HG03575 (cell line): ENCODE measurements around the gene BCL2.
A peak's percentile ranks its signal among the peaks of the same experiment; 100 is the strongest.

ENCODE experiments used
- ATAC-seq: cut with Tn5 transposase; IDR thresholded peaks from one replicate; pipeline ENCODE4 v1.9.1; 2021; ENCODE audit not compliant: unreplicated experiment, insufficient number of reproducible peaks, low FRiP score; ENCODE audit errors: extremely low read depth

Gene BCL2

DNA sequence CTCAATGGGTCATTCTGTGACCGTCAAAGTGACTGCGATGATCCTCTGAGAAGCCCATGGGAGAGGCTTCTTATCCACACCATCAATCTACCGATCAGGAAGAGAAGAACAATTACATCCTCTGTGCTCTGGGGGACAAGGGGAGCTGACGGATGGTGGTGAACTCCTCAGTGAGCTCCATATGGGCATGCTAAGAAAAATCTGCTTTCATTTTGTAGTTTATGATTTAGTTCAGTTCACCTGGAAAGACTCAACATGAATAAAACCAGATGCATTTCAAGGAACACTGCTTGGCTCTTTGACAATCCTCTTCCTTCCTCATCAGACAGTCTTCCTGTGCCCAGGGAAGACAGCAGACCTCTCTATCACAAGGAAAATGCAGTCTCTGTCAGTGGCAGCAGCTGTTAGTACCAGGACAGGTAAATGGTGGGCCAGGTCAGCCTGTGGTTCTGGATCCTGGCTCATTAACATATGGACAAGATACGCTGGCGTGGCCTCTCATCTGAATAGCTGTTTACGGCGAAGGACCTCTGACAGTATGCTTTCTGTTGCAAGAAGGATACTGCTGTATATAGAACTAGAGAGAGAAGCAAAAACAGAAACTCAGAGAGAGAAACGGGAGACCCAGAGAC lies 176.9 kb downstream of the BCL2 start:
- ATAC-seq: no peak

DNA sequence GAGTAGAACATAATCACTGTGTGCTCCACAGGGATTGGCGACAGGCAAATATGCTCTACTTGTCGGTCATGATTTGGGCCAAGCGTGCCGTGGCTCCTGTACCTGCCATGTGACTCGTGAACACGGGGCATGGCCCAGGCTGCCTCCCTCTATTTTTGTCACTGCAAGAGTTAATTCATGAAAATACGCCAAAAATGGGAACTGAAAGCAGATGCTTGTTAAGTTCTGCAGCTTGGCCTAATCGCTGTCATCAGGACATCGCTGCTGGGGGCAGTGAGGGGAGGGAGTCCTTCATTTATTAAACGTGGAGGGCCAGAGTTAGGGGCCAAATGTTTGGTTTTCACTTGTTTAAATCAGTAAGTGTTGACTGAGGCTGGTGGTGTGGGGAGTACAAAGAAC lies 177.8 kb downstream of the BCL2 start:
- no peak for ATAC-seq

DNA sequence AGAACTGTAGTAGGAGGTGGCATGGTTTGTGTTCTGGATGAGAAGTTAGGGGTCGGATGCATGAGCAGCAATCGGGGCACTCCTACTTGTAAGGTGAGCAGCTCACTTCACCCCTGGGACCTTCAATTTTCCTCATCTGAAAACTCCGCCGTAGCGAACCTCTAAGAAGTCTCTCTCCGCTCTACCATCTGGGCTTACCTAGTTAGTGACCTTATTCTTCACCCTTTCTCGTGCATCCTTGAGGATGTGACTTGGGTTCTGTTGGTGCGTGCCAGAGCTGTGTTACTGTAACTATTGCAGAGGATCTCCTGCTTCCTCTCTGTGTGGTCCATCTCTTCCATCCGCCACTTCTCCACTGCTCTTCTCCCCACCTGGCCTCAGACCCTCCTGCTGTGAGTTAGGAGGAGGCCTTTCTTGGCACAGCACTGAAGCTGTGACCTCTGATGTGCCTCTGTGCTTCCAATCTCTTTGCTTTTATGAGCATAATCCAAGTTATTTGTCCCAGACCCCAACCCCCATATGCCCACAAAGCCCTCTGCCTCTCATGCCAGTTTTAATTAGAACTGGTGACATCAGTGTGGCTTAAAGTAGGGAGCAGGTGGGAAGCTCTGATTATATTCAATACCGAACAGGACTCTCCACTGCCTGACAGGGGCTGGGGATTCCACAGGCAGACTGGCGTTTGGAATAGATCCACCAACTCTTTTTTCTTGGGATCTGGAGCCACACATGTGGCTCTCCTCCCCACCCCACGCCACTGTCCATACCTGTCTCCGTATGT lies 178.4 kb downstream of the BCL2 start:
- ATAC-seq: no peak

DNA sequence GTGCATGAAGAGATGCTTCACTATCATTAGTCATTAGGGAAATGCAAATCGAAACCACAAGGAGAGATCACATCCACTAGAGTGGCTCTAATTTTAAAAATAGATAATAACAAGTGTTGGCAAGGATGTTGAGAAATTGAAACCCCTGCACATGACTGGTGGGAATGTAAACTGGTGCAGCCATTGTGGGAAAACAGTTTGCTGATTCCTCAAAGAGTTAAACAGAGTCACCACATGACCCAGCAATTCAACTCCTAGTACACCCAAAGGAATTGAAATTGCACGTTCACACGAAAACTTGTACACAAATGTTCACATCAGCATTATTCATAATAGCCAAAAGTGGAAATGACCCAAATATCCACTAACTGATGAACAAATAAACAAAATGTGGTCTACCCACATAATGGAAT lies 179.5 kb downstream of the BCL2 start:
- ATAC-seq: no peak

DNA sequence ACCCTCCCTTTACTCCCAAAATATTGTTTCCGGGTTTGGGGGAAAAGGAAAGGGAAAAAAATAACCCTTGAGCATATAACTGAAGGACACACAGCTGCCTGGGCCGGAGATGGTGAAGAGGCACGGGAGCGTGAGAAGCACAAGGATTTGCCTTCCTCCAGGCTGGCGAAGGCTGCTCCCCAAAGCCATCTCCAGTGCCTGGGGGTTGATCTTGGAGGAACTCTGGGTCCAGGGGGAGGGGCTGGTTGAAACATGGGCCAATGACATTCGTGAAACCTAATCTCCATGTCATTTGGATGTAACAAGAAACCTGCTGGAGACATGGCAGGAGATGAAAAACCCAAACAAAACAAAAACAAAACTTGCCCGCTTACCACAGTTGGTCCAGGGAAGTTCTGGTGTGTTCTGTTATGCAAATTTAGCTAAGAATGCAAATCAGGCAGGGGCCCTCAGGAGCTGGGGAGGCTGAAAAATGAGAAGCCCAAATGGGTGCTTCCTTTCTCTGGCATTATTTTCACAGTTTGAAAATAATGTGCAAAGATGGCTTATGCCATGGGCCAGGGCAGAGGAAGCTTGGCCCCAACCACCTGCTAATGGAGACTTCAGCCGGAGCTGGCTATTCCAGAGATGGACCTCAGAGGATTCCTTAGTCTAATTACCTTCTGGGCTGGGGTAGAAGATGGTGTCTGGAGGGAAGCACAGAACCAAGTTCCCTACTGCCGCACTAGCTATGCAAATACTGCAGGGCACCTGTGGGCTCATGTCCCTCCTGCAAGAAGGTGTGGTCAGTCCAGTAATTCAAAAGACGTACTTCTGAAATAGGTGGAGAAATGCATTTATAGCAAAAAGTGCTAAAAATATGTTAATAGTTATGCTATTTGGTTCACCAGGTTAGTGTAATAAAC lies 180.9 kb downstream of the BCL2 start:
- peak; percentile 26 for ATAC-seq

DNA sequence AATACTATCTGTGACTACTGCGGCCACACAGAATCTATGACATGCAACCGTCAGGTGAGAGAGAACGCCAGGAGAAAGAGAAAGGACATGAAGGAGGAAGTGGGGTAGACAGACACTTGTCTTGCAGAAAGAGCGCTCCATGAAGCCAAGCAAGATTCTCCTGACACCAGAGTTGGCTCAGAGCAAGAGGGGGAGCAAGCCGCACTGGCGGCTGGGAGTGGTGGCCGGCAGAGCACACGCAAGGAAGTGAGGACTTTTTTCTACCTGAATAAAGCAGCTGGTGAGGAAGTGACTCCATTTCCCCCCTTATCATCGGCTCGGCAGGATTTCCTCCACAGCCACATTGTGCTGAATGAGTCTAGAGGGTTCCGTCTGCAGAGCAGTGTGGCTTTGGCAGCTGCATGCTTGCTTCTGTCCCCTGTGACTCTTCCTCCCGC lies 181.6 kb downstream of the BCL2 start:
- ATAC-seq: no peak

DNA sequence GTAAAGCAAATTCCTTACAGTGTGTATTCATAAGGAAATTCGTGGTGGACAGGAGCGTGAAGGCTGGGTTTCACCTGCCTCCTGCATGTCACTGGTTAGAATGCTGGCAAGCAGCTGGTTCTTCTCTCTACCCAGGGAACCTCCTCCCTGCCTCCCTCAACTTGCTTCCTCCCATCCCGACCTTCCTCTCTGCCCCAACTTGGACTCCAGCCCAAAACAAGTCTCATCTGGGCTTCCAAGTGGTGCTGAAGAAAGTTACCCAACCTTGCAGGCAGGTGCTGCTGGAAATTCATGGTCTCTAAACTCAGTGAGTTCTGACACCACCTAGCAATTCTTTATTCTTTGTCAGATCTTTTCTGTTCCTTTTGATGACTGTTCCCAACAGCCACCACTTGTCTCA lies 184.5 kb downstream of the BCL2 start:
- ATAC-seq: no peak

DNA sequence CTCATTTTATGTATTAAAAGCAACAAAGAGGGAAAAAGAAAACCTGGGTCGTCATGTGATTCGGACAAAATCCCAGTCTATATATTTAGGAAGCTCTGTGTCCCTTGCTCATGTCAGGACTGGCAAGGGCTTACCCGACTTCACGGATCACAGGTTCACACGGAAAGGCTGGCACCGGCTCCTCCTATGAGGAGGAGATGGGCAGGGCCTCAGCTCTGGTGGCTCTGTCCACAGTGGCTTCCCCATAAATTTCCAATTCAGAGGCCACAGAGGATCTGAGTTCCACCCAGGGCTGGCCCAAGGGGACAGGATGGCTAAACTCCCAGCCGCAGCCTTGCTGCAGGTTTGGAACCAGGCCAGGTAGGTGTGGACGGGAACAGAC lies 186.8 kb downstream of the BCL2 start:
- ATAC-seq: no peak

DNA sequence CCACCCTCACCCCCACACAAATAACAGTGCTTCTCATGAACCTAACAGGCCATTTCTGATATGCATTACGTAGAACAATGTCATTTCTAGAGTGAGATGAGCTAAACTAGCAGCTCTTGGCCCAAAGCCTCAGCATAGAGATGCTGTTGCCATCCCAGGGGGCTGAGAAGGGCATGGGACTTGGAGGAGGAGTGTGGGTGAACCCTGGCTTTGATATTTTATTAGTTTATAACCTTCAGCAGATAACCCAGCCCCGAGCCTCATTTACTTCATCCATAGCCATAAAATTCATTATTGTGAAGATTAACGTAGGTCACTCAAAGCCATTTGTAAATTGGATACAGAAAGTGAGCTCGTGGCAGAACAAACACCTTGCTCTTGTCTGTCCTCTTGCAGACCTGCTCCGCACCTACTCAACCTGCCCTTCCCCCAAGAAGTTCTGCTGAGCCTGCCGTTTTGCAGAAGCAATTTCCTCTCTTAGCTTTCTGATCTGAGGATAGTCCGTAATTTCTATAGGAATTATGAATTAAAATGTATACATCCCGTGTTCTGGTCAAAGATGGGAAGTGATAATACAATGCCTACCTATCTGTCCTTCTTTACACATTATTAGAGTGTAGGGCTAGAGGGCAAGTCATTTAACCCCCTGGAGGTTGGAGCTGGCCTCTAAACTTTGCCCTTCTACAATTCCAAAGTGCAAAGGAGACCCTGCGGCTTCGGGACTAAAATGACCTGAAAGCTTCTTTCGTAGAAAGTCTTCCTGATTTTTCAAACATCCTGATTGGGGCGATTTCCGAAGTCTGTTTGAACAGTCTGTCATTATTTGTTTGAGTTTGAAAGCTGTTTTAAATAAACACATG lies 187.4 kb downstream of the BCL2 start:
- no peak for ATAC-seq

DNA sequence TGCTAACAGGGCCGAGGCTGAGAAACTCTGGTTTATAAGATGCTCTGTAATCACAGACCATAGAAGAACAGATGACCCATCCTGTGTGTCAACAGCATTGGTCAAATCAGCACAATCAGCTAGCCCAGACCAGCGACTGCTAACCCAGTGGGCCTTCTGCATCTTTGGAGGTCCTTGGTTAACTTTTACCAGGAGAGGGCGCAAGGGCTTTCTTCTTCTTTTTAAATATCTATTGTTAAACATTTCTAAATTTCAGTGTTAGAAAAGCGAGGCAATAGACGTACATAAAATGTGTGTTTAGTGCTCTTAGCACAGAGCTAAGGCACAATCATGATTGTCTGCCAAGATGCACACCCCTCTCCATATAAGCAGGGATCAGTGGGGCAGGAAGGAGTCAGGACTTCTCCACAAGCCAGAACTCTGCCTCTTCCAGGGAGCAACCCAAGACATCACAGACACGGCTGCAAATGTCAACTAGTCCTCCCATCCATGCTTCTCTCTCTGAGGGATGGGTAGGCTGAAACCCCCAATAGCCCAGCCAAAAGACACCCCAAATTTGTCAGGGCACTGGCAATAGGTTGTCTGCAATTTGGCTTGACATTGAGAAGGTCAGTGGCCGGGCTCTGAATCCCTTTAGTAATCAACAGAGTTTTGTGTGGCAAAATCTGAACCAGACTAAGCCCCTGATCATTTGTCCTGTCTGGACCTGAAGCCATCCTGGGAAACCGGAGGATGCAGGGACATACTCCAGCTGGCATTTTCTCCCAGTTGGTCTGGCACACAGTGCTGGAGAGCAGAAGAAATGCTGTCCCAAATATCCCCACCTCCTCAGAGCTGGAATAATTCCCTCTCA lies 188.2 kb downstream of the BCL2 start:
- no peak for ATAC-seq

DNA sequence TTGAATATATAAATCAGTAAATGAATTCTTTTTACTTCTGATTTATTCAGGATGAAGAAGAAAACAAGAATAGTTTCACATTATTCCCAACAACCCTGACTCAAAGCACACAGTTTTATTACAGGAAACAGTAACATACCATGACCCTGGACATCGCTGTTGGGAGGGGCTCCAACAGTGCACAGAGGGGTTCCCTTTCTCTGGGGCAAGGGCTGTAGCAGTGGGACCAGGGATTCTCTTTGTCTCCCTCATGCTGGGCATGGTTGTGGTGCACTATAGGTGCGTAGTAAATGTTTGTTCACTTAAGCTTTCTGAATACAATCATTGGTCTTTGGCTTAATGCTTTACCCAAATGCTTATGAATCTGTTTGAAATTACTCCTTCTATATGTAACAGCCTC lies 189.4 kb downstream of the BCL2 start:
- ATAC-seq: no peak

DNA sequence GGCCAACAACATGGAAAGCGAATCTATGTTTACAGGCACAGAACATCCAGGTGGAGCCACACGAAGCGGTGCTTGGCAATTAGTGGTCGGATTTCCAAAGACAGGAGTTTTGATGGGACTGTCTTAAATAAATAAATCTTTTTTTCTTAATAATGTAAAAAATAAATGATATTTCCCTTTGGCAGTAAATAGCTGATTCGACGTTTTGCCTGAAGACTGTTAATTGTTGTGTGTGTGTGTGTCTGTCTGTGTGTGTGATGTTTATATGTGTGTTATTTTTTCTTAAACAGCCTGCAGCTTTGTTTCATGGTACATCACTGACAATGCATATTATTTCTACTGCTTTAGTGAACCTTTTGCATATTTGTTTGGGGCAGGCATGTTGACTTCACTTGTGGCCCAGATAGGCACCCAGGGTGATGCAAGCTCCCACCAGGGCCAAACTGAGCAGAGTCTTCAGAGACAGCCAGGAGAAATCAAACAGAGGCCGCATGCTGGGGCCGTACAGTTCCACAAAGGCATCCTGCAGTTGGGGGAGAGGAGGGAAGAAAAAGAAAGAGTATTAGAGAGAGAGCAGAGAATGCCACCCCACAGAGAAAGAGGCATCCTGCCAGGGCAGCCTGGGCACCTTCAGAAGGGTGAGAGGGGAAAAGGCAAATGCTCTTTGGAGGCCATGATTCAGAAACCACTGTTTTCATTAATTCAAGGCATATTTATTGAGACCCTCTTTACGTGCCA lies 191.2 kb downstream of the BCL2 start:
- ATAC-seq: no peak

DNA sequence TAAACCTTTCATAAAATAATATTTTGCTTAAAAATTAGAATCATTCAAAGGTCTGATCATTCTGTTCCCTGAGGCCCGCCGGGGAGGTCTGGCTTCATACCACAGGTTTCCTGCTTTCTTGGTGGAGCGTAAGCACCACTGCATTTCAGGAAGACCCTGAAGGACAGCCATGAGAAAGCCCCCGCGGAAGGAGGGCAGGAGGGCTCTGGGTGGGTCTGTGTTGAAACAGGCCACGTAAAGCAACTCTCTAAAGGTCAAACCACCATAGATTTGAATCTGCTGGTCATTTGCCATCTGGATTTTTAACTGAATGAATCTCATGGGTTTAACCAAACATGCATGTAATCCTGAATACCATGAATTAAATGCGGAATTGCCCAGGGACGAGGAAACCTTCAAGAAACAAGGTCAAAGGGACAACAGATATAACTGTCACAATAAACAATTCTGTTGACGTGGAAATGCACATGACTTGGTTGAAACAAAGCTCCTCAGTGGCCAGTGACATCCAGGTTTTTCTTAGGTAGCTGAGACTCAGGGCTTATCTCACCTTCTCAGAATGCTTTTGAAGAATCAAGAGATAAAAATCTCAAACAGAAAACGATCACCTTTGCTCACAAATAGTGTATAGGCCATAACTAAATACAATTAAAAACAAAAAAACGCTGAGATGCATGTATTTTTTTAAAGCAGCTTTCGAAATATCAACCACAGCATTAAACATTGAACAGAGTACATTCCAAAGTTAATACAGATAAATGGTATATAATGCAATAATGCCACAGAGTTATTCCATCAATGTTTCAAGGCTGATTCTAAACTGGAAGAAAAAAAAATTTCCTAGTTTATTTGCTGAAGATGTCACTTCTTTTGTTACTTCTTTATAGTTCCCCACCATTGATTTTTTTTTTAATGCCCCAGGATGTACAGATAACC lies 193.2 kb downstream of the BCL2 start:
- ATAC-seq: no peak

DNA sequence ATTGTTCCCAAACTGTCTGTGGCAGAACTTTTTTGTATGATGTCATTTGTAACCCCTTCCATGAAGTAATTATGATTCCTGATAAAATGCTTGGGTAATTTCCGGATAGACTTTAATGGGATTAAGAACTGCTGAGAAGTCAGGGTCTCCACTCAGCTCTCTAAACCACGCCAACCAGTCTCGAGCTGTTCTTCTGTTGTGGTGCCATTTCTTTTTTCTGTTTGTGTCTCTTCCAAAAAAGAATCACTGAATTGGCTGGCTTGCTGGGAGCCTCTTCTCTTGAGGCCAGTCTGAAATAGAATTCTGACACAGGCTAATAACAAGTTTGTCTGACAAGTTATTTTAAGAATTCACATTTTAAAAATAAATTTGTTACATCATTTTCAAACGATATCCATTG lies 198.9 kb downstream of the BCL2 start:
- ATAC-seq: no peak

DNA sequence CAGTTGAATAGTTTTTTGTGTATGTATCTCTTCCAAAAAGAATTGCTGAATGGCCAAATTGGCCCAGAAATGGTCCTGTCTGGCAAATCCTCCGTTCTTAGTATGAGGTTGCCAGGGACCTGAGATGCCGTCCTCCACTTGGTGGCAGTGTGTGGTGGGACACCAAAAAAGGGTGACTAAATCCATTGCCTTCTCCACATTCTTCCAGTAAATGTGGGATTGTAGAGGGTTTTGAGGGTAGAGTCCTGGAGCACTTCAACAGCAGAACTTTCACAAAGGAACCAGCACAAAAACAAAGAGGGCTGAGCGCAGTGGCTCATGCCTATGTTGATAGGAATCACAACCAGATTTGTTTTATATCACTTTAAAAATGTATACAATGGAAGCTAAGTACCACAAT lies 199.9 kb downstream of the BCL2 start:
- ATAC-seq: no peak

DNA sequence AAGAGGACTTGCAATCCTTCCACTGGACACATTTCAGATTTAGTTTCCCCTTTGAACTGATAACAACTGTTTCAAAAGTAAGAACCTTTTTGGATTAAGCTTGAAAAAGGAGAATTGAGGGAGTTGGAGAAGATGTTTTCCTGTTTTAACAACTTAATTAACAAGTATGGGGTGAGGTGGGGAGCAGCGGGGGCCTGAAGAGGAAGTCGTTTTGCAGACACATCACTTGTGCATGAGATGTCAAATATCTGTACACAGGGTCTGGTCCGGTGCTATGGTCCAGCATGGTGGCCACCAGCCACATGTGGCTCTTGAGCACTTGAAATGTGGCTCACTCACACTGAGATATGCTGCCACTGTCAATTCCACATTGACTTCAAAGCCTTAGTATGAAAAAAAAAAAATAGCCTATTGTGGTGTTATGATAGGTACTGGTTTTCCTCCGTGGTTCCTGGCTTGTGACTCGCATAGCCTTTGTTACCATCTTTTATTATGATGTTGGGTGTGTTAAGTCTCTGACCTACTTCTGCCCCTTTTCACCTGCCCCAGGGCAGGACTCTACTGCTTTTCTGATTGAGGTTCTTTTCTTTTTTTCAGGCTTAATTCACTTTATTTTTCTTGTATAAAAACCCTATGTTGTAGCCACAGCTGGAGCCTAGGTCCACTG lies 205.5 kb downstream of the BCL2 start:
- no peak for ATAC-seq
